NCI-H226 (cell line): ENCODE results near the gene FLNC.

Experiments
- DNase-seq: peaks from one replicate; pipeline ENCODE4 v3.0.0-alpha.2; 2015

FLNC gene

GRCh38 chr7:128805225-128805624, 25.0 kb upstream of the FLNC start:
- no peak for DNase-seq

GRCh38 chr7:128807191-128807590, 23.0 kb upstream of the FLNC start:
- no peak for DNase-seq

- no peak for DNase-seq
These were observed 20.8 kb upstream of the FLNC start for GRCh38 chr7:128809363-128809762.

- DNase-seq, result no peak
These were observed 19.7 kb upstream of the FLNC start for GRCh38 chr7:128810473-128810872.

GRCh38 chr7:128810997-128811396, 19.2 kb upstream of the FLNC start:
- DNase-seq, result no peak

- DNase-seq, result no peak
These were observed 18.4 kb upstream of the FLNC start for GRCh38 chr7:128811631-128812430.

- DNase-seq, result peak; percentile 15
These were observed 17.6 kb upstream of the FLNC start for GRCh38 chr7:128812514-128813168.

GRCh38 chr7:128814499-128814898, 15.7 kb upstream of the FLNC start:
- DNase-seq, result no peak

- no peak for DNase-seq
These were observed 14.8 kb upstream of the FLNC start for GRCh38 chr7:128815289-128815942.

GRCh38 chr7:128818694-128819093, 11.5 kb upstream of the FLNC start:
- no peak for DNase-seq

GRCh38 chr7:128821724-128822123, 8.5 kb upstream of the FLNC start:
- no peak for DNase-seq

- DNase-seq, result no peak
These were observed 3.7 kb upstream of the FLNC start for GRCh38 chr7:128826512-128826911.

GRCh38 chr7:128826916-128827247, 3.3 kb upstream of the FLNC start:
- no peak for DNase-seq

GRCh38 chr7:128827248-128827958, 2.8 kb upstream of the FLNC start:
- DNase-seq, result peak; percentile 56

GRCh38 chr7:128827971-128828711, 2.1 kb upstream of the FLNC start:
- DNase-seq, result peak; percentile 80

- DNase-seq, result peak; percentile 92
These were observed 627 bp upstream of the FLNC start for GRCh38 chr7:128829391-128830166.

GRCh38 chr7:128831178-128831993, 1.2 kb downstream of the FLNC start:
- DNase-seq, result peak; percentile 55

GRCh38 chr7:128831994-128832879, 2.0 kb downstream of the FLNC start:
- peak; percentile 66 for DNase-seq

GRCh38 chr7:128832880-128833147, 2.6 kb downstream of the FLNC start:
- no peak for DNase-seq
